GM12878 (cell line): ENCODE results near the gene EFCC1. TPM values are rescaled to one million over a fixed set of nuclear protein-coding genes. Genes with fewer than 3 reads are reported as not detected.

Experiments
- ATAC-seq: fragments of 200-7000 bp; cut with Tn5 transposase; 3 replicates; pipeline ENCODE4 v1.9.1; 2020; ENCODE audit warnings: mild to moderate bottlenecking, moderate library complexity
- BruUV-seq: library from RNA; stranded (reverse); fragments of 400-500 nt; replicated peaks from 2 replicates; lab custom pipeline; 2021; lab: Mats Ljungman, UMichigan
- CTCF ChIA-PET: fragments of 300-600 bp; sonication (Branson Sonifier 250); formaldehyde crosslinking; extraction: SDS; loops from one replicate; lab custom pipeline; 2021; ENCODE audit warnings: inconsistent platforms; lab: Yijun Ruan, JAX
- POLR2A ChIA-PET: fragments of 350-600 bp; formaldehyde crosslinking; extraction: SDS; loops from one replicate; lab custom pipeline; 2021; ENCODE audit warnings: inconsistent platforms; lab: Charles Lee
- RAD21 ChIA-PET: fragments of 300-600 bp; sonication (Branson Sonifier 250); formaldehyde crosslinking; loops from one replicate; lab custom pipeline; 2023; ENCODE audit warnings: antibody characterized with exemption; ENCODE audit not compliant: unreplicated experiment; lab: Charles Lee
- SMC1A ChIA-PET: fragments of 300-600 bp; sonication (Branson Sonifier 250); formaldehyde crosslinking; loops from one replicate; lab custom pipeline; 2023; ENCODE audit not compliant: unreplicated experiment, uncharacterized antibody; lab: Charles Lee
- DNase-seq: peaks from one replicate; pipeline ENCODE4 v3.0.0-alpha.2; 2011; ENCODE audit warnings: low read depth, low spot score
- FAIRE-seq: peaks from 3 replicates; lab custom pipeline; 2011; peaks lifted over from hg19 to GRCh38; lab: Jason Lieb, UNC
- H2AFZ ChIP-seq: 2 replicates; pipeline ENCODE4 v1.6.0; 2011; ENCODE audit warnings: low read depth, low read length, control low read depth; ENCODE audit not compliant: control insufficient read depth
- H3K27ac ChIP-seq: 2 replicates; pipeline ENCODE4 v1.5.1; 2011; ENCODE audit warnings: control low read depth; ENCODE audit not compliant: control insufficient read depth, insufficient read depth
- H3K27me3 ChIP-seq, 2 experiments: replicated peaks in 1 of 2; 2 replicates each; pipeline versions ENCODE4 v1.6.0 to v1.6.1; 2011; ENCODE audit warnings: low read length in 1 of 2; ENCODE audit not compliant: control insufficient read depth in 2 of 2, insufficient read depth in 2 of 2
- H3K36me3 ChIP-seq, 2 experiments: 2 replicates each; pipeline ENCODE4 v1.5.1; 2011; ENCODE audit warnings: low read length in 1 of 2; ENCODE audit not compliant: control insufficient read depth in 2 of 2, insufficient read depth in 2 of 2
- H3K4me1 ChIP-seq: 2 replicates; pipeline ENCODE4 v1.6.1; 2011; ENCODE audit warnings: mild to moderate bottlenecking, low read length, moderate library complexity, mixed read lengths; ENCODE audit not compliant: control insufficient read depth, insufficient read depth
- H3K4me2 ChIP-seq: 2 replicates; pipeline ENCODE4 v1.6.0; 2011; ENCODE audit warnings: control low read depth; ENCODE audit not compliant: control insufficient read depth, insufficient read depth
- H3K4me3 ChIP-seq: fragments of 200-600 bp; sonication (generic); 2 replicates; pipeline ENCODE4 v1.5.1; 2016
- H3K79me2 ChIP-seq: 2 replicates; pipeline ENCODE4 v1.6.0; 2011; ENCODE audit warnings: low read length; ENCODE audit not compliant: control insufficient read depth, insufficient read depth
- H3K9ac ChIP-seq: 2 replicates; pipeline ENCODE4 v1.8.0; 2011; ENCODE audit warnings: low read length, control low read depth, mixed read lengths; ENCODE audit not compliant: control insufficient read depth, insufficient read depth
- H3K9me3 ChIP-seq: replicated peaks from 3 replicates; pipeline ENCODE4 v1.5.1; 2011; ENCODE audit warnings: mild to moderate bottlenecking, low read length; ENCODE audit not compliant: control insufficient read depth, insufficient read depth
- H4K20me1 ChIP-seq: 2 replicates; pipeline ENCODE4 v1.6.0; 2011; ENCODE audit not compliant: control insufficient read depth, insufficient read depth
- BMI1 ChIP-seq: fragments of 450-650 bp; IDR thresholded peaks from 2 replicates; pipeline ENCODE4 v1.6.1; 2016; ENCODE audit warnings: mild to moderate bottlenecking, moderate library complexity, borderline replicate concordance
- CBX5 ChIP-seq: sonication (generic); IDR thresholded peaks from 2 replicates; pipeline ENCODE4 v1.6.1; 2016; ENCODE audit warnings: low read depth, moderate library complexity, mild to moderate bottlenecking, inconsistent platforms
- HCFC1 ChIP-seq: fragments of 150-350 bp; IDR thresholded peaks from 2 replicates; pipeline ENCODE4 v1.6.1; 2014; ENCODE audit warnings: low read length
- NR2C2 ChIP-seq: IDR thresholded peaks from 2 replicates; pipeline ENCODE4 v1.6.1; 2011; ENCODE audit warnings: borderline replicate concordance, low read depth; ENCODE audit not compliant: control insufficient read depth, insufficient read length
- WGBS: methylation state at CpG from one replicate; pipeline ENCODE4 v1.1.6; 2016; ENCODE audit warnings: low lambda C conversion rate; ENCODE audit not compliant: insufficient replicate concordance, insufficient coverage; ENCODE audit errors: missing lambda C conversion rate; 5-methylcytosine and 5-hydroxymethylcytosine counted together
- in situ Hi-C: fragments of 300-500 bp; cut with MboI; formaldehyde crosslinking; loops from 9 replicates; pipeline ENCODE4 v1.14.3; 2018; ENCODE audit warnings: mixed read lengths
- intact Hi-C: fragments of 100-400 bp; cut with micrococcal nuclease; formaldehyde crosslinking; loops from one replicate; pipeline ENCODE4 v1.14.2; 2022; ENCODE audit not compliant: unreplicated experiment
- polyA plus RNA-seq, 11 experiments: library from polyadenylated mRNA; depleted of rRNA in 4 of 11; unstranded in 6 of 11; stranded (reverse) in 5 of 11; fragments of >200 nt; fragmentation: Nextera tagmentation in 4 of 11; fragmentation: Illumina TruSeq in 1 of 11; extraction: Ambion mirVana in 4 of 11; extraction: Trizol in 1 of 11; gene quantifications; 1 replicate in 1 of 11; 2 replicates in 10 of 11; pipeline versions ENCODE4 v1.2.1 to v1.2.3, GENCODE V29; 2011 to 2016; ENCODE audit warnings: inconsistent platforms in 2 of 11, missing spikeins in 2 of 11, low read depth in 1 of 11
- total RNA-seq, 4 experiments: library from RNA; depleted of rRNA in 3 of 4; stranded (reverse); fragments of >200 nt in 3 of 4; fragmentation: Illumina TruSeq in 1 of 4; extraction: Trizol in 1 of 4; gene quantifications; 2 replicates each; pipeline versions ENCODE4 v1.2.1 to v1.2.3, GENCODE V29; 2013 to 2021
- TF ChIP-seq, protein P1 (sequence below), 3 experiments: IDR thresholded peaks in 2 of 3; conservative IDR thresholded peaks in 1 of 3; 2 replicates each; pipeline ENCODE4 v1.5.1; 2011; ENCODE audit warnings: low read depth in 3 of 3, low read length in 3 of 3, mild to moderate bottlenecking in 3 of 3, control low read depth in 2 of 3, moderate library complexity in 2 of 3, inconsistent platforms in 1 of 3, mixed read lengths in 1 of 3; ENCODE audit not compliant: control insufficient read depth in 2 of 3, insufficient read depth in 1 of 3; ENCODE audit errors: extremely low read depth in 1 of 3

Gene EFCC1
- total and polyA plus RNA-seq, 10 of the 15 experiments (the other 5 are each of a cell fraction or from before 2014, with no cell fraction given) = not detected

DNA sequence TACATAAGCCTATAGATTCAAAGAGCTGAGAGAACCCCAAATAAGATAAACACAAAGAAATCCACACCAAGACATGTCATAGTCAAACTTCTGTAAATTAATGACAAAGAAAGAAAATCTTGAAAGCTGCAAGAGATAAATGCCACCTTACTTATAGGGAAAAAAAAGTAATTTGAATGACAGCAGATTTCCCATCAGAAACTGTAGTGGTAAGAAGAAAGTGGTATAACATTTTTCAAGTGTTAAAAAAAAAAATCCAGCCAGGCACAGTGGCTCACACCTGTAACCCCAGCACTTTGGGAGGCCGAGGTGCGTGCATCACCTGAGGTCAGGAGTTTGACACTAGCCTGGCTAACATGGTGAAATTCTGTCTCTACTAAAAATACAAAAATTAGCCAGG, 44.7 kb upstream of the EFCC1 start:
- Histone ChIP-seq H3K9ac (no peak overlapping the region), H3K4me2 (no peak overlapping the region), H3K27ac (no peak overlapping the region), H3K27me3 (no peaks in the 10 kb centered on the region), H4K20me1 (no peaks in the 10 kb centered on the region), H3K4me1 (no peaks in the 10 kb centered on the region), H3K4me3 (no peak overlapping the region), H3K9me3 (no peaks in the 10 kb centered on the region), H3K79me2 (no peaks in the 10 kb centered on the region), H2AFZ (no peak overlapping the region), H3K36me3 (no peaks in the 10 kb centered on the region)
- RAD21 ChIA-PET = no interaction called here
- DNase-seq (no peak), FAIRE-seq (no peak), ATAC-seq (no peak)
- in situ Hi-C loops (no loop called here), intact Hi-C loops (no loop called here)
- CTCF ChIA-PET = interaction anchor here (3.2 kb wide), 1 partner anchor 14 kb away, joined by 11 read pairs; no protein-coding TSS in a partner anchor
- POLR2A ChIA-PET = no interaction called here
- 96% methylated on average over 2 of the region's 2 CpGs for WGBS
- SMC1A ChIA-PET = no interaction called here
- TF ChIP-seq, protein P1, sequence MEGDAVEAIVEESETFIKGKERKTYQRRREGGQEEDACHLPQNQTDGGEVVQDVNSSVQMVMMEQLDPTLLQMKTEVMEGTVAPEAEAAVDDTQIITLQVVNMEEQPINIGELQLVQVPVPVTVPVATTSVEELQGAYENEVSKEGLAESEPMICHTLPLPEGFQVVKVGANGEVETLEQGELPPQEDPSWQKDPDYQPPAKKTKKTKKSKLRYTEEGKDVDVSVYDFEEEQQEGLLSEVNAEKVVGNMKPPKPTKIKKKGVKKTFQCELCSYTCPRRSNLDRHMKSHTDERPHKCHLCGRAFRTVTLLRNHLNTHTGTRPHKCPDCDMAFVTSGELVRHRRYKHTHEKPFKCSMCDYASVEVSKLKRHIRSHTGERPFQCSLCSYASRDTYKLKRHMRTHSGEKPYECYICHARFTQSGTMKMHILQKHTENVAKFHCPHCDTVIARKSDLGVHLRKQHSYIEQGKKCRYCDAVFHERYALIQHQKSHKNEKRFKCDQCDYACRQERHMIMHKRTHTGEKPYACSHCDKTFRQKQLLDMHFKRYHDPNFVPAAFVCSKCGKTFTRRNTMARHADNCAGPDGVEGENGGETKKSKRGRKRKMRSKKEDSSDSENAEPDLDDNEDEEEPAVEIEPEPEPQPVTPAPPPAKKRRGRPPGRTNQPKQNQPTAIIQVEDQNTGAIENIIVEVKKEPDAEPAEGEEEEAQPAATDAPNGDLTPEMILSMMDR (IDR thresholded peaks at IDR 0.05 in 2 of 3, conservative IDR thresholded peaks at IDR 0.05 in 1 of 3; ENCODE audit: control insufficient read depth in 2 of 3, extremely low read depth in 1 of 3, insufficient read depth in 1 of 3, low read depth in 3 of 3, low read length in 3 of 3) = no peak
- TF ChIP-seq CBX5 = no peak
- no TSS peak for BruUV-seq

DNA sequence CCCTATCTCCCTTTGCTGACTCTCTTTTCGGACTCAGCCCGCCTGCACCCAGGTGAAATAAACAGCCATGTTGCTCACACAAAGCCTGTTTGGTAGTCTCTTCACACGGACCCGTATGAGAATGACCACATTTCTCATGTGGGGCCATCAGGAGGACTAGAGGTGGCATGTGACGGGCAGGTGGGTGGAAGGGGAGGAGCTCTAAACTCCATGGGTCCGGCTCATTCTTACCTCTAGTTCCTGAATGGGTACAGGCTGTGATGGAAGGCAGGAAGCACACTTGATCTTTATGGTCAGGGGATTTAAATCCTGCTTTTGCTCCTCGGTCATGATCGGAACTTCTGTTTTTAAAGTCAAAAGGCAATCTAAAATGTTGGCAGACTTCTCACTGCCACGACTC, 35.8 kb upstream of the EFCC1 start:
- FAIRE-seq (no peak), DNase-seq (no peak), ATAC-seq (no peak)
- H4K20me1 ChIP-seq = no peaks in the 10 kb centered on the region
- no peak overlapping the region for H3K4me3 ChIP-seq
- no peaks in the 10 kb centered on the region for H3K9me3 ChIP-seq
- intact Hi-C loops = no loop called here
- no peak overlapping the region for H3K27ac ChIP-seq
- no peaks in the 10 kb centered on the region for H3K79me2 ChIP-seq
- no peaks in the 10 kb centered on the region for H3K36me3 ChIP-seq
- no peak for TF ChIP-seq NR2C2
- no peak for TF ChIP-seq HCFC1
- TF ChIP-seq BMI1 = no peak
- H3K4me2 ChIP-seq = no peak overlapping the region
- 0 out of 4 replicates have a peak, but pooled peaks cover 0 to 2% of the 10 kb centered on the region in 2 experiments for H3K27me3 ChIP-seq
- no peak overlapping the region for H3K9ac ChIP-seq
- SMC1A ChIA-PET = no interaction called here
- CTCF ChIA-PET = no interaction called here
- H3K4me1 ChIP-seq = no peaks in the 10 kb centered on the region
- in situ Hi-C loops = no loop called here
- no peak overlapping the region for H2AFZ ChIP-seq
- RAD21 ChIA-PET = no interaction called here
- BruUV-seq = no TSS peak
- WGBS = 48% methylated on average over 9 of the region's 9 CpGs
- POLR2A ChIA-PET = no interaction called here
